Endodermal cell (in vitro differentiated cells): ENCODE data around the gene VGF. TPM values are rescaled to one million over a fixed set of nuclear protein-coding genes. Genes with fewer than 3 reads are reported as not detected.

Source experiments
- DNase-seq: peaks from one replicate; pipeline ENCODE4 v3.0.0-alpha.2; 2017
- H3K27ac ChIP-seq: 2 replicates; pipeline ENCODE4 v1.5.1; 2013; ENCODE audit warnings: mild to moderate bottlenecking, low read depth, low read length, moderate library complexity
- H3K27me3 ChIP-seq: 2 replicates; pipeline ENCODE4 v1.6.1; 2013; ENCODE audit warnings: mild to moderate bottlenecking, low read length, moderate library complexity; ENCODE audit not compliant: insufficient read depth, control insufficient read depth, poor library complexity, severe bottlenecking
- H3K36me3 ChIP-seq: 2 replicates; pipeline ENCODE4 v1.7.0; 2013; ENCODE audit warnings: mild to moderate bottlenecking, low read length, moderate library complexity; ENCODE audit not compliant: control insufficient read depth, insufficient read depth
- H3K4me1 ChIP-seq: one replicate; pipeline ENCODE4 v1.7.0; 2013; ENCODE audit warnings: low read length; ENCODE audit not compliant: control insufficient read depth, insufficient read depth
- H3K4me3 ChIP-seq: 2 replicates; pipeline ENCODE4 v1.5.1; 2013; ENCODE audit warnings: mild to moderate bottlenecking, low read length, moderate library complexity
- H3K9ac ChIP-seq: 2 replicates; pipeline ENCODE4 v1.6.1; 2013; ENCODE audit warnings: mild to moderate bottlenecking, low read length, moderate library complexity; ENCODE audit not compliant: poor library complexity, severe bottlenecking; ENCODE audit errors: extremely low read depth
- H3K9me3 ChIP-seq: 2 replicates; pipeline ENCODE4 v1.6.1; 2013; ENCODE audit warnings: mild to moderate bottlenecking, low read length, moderate library complexity; ENCODE audit not compliant: control insufficient read depth
- H3K27ac Mint-ChIP-seq: 2 replicates; pipeline ENCODE4 v1.8.0; 2020; ENCODE audit warnings: mixed read lengths
- H3K27me3 Mint-ChIP-seq: 2 replicates; pipeline ENCODE4 v1.8.0; 2021; ENCODE audit warnings: mild to moderate bottlenecking, mixed read lengths; ENCODE audit not compliant: insufficient read depth
- H3K36me3 Mint-ChIP-seq: 2 replicates; pipeline ENCODE4 v1.8.0; 2020; ENCODE audit warnings: low read depth, mixed read lengths
- H3K4me1 Mint-ChIP-seq: 2 replicates; pipeline ENCODE4 v1.8.0; 2020; ENCODE audit warnings: mixed read lengths
- H3K4me3 Mint-ChIP-seq: 2 replicates; pipeline ENCODE4 v1.8.0; 2020; ENCODE audit warnings: mild to moderate bottlenecking, moderate library complexity, mixed read lengths
- H3K9me3 Mint-ChIP-seq: 2 replicates; pipeline ENCODE4 v1.8.0; 2020; ENCODE audit warnings: mild to moderate bottlenecking, mixed read lengths
- WGBS, 2 experiments: methylation state at CpG; one replicate each; pipeline versions ENCODE4 v1.1.5 to v1.1.7; 2013; ENCODE audit warnings: missing lambda C conversion rate in 2 of 2, mixed read lengths in 1 of 2; ENCODE audit not compliant: insufficient coverage in 1 of 2, insufficient read length in 1 of 2; 5-methylcytosine and 5-hydroxymethylcytosine counted together
- total RNA-seq, 2 donors: library from RNA; stranded (reverse); fragmentation: NEBNext Ultra II Directional in 1 of 2; extraction: Animal tissue kit (Norgen Biotek cat#: 25700) in 1 of 2; gene quantifications; 2 replicates in 1 of 2; 3 replicates in 1 of 2; pipeline ENCODE4 v1.2.1, GENCODE V29; 2021
- TF ChIP-seq, protein P1 (sequence below): fragments of 200-600 bp; sonication (generic); conservative IDR thresholded peaks from 2 replicates; pipeline ENCODE4 v1.5.0; 2021; ENCODE audit warnings: antibody characterized with exemption, mild to moderate bottlenecking

VGF gene
- total RNA-seq, 2 donors from 2014 or later = 2.8 TPM; not detected in 1

DNA sequence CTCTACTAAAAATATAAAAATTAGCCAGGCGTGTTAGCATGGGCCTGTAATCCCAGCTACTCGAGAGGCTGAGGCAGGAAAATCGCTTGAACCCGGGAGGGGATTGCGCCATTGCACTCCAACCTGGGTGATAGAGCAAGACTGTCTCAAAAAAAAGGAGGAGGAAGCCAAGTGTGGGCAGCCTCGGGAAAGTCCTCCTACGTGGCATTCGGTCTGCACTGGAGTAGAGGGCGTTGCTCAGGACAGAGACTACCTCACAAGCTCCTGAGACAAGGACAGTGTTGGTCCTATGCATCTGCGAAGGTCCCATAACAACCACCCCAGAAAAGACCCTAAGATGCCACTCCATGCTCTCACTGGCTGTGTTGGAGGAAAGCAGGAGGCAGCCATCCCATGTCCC lies 48.5 kb downstream of the VGF start:
- H3K4me3 ChIP-seq = no peak overlapping the region
- TF ChIP-seq, protein P1, sequence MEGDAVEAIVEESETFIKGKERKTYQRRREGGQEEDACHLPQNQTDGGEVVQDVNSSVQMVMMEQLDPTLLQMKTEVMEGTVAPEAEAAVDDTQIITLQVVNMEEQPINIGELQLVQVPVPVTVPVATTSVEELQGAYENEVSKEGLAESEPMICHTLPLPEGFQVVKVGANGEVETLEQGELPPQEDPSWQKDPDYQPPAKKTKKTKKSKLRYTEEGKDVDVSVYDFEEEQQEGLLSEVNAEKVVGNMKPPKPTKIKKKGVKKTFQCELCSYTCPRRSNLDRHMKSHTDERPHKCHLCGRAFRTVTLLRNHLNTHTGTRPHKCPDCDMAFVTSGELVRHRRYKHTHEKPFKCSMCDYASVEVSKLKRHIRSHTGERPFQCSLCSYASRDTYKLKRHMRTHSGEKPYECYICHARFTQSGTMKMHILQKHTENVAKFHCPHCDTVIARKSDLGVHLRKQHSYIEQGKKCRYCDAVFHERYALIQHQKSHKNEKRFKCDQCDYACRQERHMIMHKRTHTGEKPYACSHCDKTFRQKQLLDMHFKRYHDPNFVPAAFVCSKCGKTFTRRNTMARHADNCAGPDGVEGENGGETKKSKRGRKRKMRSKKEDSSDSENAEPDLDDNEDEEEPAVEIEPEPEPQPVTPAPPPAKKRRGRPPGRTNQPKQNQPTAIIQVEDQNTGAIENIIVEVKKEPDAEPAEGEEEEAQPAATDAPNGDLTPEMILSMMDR = no peak
- H3K4me1 ChIP-seq = no peaks in the 10 kb centered on the region
- H3K27me3 ChIP-seq = no peaks in the 10 kb centered on the region
- DNase-seq = no peak
- Mint-ChIP-seq H3K27ac (no peak overlapping the region), H3K4me3 (no peak overlapping the region), H3K36me3 (no peaks in the 10 kb centered on the region), H3K27me3 (peaks cover 2% of the 10 kb centered on the region), H3K9me3 (no peaks in the 10 kb centered on the region), H3K4me1 (no peaks in the 10 kb centered on the region)
- no peaks in the 10 kb centered on the region for H3K36me3 ChIP-seq
- H3K27ac ChIP-seq = no peak overlapping the region
- H3K9me3 ChIP-seq = no peaks in the 10 kb centered on the region
- 86% methylated on average over 6 to 10 of the region's 10 CpGs for WGBS, 2 experiments
- H3K9ac ChIP-seq = no peak overlapping the region

DNA sequence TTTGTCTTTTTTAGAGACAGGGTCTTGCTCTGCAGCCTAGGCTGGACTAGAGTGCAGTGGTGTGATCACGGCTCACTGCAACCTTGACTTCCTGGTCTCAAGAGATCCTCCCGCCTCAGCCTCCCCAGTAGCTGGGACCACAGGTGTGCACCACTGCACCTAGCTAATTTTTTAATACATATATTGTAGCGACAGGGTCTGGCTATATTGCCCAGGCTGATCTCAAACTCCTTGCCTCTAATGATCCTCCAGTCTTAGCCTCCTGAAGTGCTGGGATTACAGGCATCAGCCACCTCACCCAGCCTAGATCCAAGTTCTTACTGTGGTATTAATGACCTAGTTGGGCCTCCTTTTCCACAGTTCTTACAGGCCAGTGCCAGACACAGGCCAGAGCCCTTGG lies 50.2 kb downstream of the VGF start:
- H3K27ac Mint-ChIP-seq = no peak overlapping the region
- no peaks in the 10 kb centered on the region for H3K9me3 Mint-ChIP-seq
- Histone ChIP-seq H3K27ac (no peak overlapping the region), H3K27me3 (no peaks in the 10 kb centered on the region), H3K4me1 (no peaks in the 10 kb centered on the region), H3K4me3 (no peak overlapping the region), H3K9ac (no peak overlapping the region), H3K9me3 (no peaks in the 10 kb centered on the region), H3K36me3 (no peaks in the 10 kb centered on the region)
- H3K4me1 Mint-ChIP-seq = no peaks in the 10 kb centered on the region
- TF ChIP-seq, protein P1 = no peak
- DNase-seq = no peak
- H3K36me3 Mint-ChIP-seq = no peaks in the 10 kb centered on the region
- WGBS, 2 experiments = 89 to 91% methylated on average over 3 of the region's 3 CpGs
- no peak overlapping the region for H3K4me3 Mint-ChIP-seq
- H3K27me3 Mint-ChIP-seq = peaks cover 2% of the 10 kb centered on the region

DNA sequence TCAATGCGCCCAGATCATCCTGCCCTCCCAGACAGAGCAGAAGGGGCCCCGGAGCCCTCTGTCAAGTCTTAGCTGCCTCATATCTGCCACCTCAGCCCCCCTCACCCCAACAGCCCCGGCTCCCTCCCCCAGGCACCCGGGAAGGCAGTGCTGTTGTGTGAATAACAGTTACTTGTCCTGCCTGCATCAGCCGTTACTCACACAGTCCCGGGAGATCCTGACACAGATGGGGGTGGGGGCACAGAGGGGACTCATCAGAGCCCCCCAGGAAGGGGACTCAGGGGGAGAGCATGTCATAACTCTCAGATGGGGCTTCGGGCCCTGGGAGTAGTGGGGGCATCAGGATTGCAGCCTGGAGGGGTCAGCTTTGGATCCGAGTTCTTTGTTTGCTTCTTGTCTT lies 50.9 kb downstream of the VGF start:
- Histone ChIP-seq H3K27ac (no peak overlapping the region), H3K4me1 (no peaks in the 10 kb centered on the region), H3K27me3 (no peaks in the 10 kb centered on the region), H3K4me3 (no peak overlapping the region), H3K9ac (no peak overlapping the region), H3K9me3 (no peaks in the 10 kb centered on the region), H3K36me3 (no peaks in the 10 kb centered on the region)
- Mint-ChIP-seq H3K27ac (no peak overlapping the region), H3K4me3 (no peak overlapping the region), H3K4me1 (no peaks in the 10 kb centered on the region), H3K36me3 (no peaks in the 10 kb centered on the region), H3K9me3 (no peaks in the 10 kb centered on the region), H3K27me3 (peaks cover 2% of the 10 kb centered on the region)
- 82 to 96% methylated on average over 4 to 7 of the region's 8 CpGs for WGBS, 2 experiments
- no peak for DNase-seq
- TF ChIP-seq, protein P1 = no peak
